Activated T-helper 1 cell treated with Interleukin-2 at 50 U/mL for 16 hours (primary cell): ENCODE results near the gene IDH3B.
"Not testable (repeated sequence)": the region's sequence is repeated elsewhere in the genome, so short reads cannot be mapped to it uniquely, and the experiment has no call there.

Source experiments
- DNase-seq: peaks from one replicate; pipeline ENCODE4 v3.0.0-alpha.2; 2020; ENCODE audit warnings: low read depth

Gene IDH3B

DNA sequence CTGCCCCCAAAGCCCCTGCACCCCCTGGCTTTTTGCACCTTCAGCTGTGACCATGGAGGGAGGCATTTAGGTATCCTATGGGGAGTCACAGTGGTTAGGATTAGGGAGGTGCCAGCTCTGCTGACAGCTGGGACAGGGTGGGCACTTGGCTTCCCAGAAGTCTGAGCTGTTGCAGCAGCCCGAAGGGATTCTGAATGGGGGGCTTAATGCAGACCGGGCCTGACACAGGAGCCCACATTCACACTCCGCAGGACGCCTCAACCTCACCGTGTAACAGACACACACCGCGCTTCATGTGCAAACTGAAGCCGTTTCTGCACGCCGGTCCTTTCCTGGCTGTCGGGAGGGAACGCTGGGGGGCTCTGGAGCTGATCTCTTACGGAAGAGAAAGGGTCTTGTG is 30.5 kb upstream of the IDH3B start:
- DNase-seq = no peak

DNA sequence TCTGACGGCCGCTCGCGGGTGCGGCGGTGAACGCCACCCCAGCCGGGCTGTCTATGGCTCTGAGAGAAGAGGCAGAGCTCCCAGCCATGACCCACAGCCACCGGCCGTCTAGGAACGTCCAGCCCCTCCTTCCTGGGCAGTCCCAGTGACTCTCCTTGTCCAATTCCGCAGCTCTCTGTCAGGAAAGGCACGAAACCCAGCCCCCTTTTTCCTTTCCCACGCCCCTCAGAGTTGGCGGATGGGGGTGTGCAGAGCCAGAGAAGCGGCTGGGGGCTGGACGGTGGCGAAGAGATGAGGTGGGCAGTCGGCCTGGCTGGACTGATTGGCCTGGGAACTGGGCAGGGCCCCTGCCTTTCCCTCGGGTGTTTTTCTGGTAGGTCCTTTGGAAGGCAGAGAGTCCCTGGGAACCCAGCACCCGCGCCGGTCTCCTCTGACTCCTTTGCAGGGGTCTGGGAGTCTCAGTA is 30.0 kb upstream of the IDH3B start:
- DNase-seq = no peak

DNA sequence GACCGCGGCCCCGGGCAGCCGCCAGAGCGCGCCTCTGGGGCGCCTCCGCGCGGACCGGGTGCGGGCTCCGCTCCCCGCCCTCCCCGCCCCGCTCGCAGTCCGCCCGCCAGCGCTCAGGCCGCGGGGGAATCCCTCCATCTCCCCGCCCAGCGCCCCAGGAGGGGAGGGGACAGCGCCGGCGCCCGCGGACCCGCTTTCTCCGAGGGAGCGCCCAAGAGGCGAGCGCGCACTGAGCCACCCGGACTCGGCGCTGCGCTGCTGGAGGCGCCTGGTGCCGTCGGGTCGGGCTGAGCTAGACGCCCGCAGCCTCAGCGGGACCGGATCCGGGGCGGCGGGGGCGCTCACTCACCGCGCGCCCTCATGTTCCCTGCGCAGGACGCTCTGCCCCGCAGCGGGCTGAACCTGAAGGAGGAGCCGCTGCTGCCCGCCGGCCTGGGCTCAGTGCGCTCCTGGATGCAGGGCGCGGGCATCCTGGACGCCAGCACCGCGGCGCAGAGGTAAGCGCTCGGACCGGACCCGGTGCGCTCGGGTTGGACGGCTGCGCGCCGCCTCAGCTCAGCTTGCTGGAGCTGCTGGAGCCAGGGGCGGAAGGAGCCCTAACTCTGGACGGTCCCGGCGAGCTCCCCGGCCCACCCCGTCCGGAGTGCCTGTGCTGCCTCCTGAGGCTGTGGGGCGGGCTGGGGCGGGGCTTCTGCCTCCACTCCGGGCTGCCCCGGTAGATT is 29.4 kb upstream of the IDH3B start:
- DNase-seq = peak; percentile 24

- no peak for DNase-seq
These were observed 28.9 kb upstream of the IDH3B start for GRCh38 chr20:2692886-2693285.

GRCh38 chr20:2692036-2692885 is 28.2 kb upstream of the IDH3B start, which contains the start of gene EBF4:
Gene EBF4 (plus strand): TSS chr20:2692780. CDS start chr20:2693646, 866 bp downstream.
- no peak for DNase-seq

DNA sequence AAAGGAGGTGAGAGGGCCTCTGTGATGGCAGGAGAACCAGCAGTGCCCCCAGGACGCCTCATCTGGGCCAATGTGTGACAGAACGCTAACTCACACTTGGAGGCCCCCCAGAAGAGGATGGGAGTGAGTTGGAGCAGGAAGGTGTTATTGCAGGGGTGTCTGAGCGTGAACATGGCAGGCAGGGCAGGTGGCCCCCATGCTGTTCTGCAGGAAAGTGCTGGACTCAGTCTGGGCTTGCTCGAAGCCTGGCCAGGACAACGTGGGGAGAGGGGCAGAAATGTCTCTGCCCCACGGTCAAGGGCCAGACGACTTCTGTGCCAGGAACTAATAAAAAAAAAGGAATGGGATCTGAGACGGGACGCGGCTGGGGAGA is 27.6 kb upstream of the IDH3B start:
- DNase-seq = no peak

GRCh38 chr20:2691127-2691526 is 27.1 kb upstream of the IDH3B start:
- no peak for DNase-seq

- DNase-seq = no peak
These were observed 26.7 kb upstream of the IDH3B start for GRCh38 chr20:2690718-2691117.

- no peak for DNase-seq
These were observed 26.2 kb upstream of the IDH3B start for GRCh38 chr20:2690213-2690612.

DNA sequence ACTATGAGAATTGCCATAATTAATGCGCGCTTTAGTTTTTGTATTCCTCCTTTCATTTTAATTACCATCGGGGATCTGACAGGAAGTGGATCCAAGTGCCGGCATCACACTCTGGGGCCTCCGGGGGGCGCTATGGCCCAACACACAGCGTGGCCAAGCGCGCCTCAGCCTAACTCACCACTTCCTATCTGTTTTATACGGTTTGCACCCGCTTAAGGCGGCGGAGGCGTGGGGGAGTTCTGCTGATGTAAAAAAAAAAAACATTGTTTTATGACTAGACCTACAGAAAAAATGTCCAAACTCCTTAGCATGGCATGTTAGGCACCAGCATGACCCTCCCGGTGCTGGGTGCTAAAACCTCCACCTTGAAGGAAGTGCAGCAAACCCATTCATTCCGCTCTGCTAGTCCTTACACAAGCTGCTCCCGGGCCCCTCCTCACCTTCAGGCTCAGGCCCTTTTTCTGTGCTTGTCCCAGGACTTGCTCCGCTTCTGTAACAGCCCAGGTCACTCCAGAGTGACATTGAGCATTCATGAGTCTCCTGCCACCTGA is 24.1 kb upstream of the IDH3B start:
- peak; percentile 62 for DNase-seq

- DNase-seq = no peak
These were observed 23.5 kb upstream of the IDH3B start for GRCh38 chr20:2687514-2687913.

- not testable (repeated sequence) for DNase-seq
These were observed 20.8 kb upstream of the IDH3B start for GRCh38 chr20:2684817-2685216.

DNA sequence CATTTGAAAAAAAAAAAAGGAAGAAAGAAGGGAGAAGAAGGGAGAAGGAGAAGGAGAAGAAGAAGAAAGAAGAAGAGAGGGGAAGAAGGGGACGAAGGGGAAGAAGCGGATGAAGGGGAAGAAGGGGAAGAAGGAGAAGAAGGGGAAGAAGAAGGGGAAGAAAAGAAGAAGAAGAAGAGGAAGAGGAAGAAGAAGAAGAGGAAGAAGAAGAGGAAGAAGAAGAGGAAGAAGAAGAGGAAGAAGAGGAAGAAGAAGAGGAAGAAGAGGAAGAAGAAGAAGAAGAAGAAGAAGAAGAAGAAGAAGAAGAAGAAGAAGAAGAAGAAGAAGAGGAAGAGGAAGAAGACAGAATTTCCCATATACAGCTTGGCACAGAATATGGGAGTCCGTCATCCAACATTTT is 18.0 kb upstream of the IDH3B start:
- DNase-seq = not testable (repeated sequence)

DNA sequence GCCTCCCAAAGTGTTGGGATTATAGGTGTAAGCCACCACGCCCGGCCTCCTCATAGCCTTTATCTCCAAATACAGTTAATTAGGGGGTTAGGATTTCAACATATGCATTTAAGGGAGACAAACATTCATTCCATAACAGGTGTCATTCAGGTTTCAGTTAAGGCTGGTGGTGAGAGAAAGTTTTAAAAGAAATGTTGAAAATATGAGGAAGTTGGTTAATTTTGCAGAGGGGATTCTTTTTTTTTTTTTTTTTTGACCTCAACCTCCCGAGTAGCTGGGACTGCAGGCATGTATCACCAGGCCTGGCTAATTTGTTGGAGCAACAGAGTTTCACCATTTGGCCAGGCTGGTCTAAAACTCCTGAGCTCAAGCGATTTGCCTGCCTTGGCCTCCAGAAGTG is 16.0 kb upstream of the IDH3B start:
- no peak for DNase-seq

GRCh38 chr20:2673453-2673852 is 9.4 kb upstream of the IDH3B start:
- no peak for DNase-seq

- no peak for DNase-seq
These were observed 8.4 kb upstream of the IDH3B start for GRCh38 chr20:2672446-2672845.

GRCh38 chr20:2671977-2672376 is 8.0 kb upstream of the IDH3B start:
- DNase-seq = no peak

DNA sequence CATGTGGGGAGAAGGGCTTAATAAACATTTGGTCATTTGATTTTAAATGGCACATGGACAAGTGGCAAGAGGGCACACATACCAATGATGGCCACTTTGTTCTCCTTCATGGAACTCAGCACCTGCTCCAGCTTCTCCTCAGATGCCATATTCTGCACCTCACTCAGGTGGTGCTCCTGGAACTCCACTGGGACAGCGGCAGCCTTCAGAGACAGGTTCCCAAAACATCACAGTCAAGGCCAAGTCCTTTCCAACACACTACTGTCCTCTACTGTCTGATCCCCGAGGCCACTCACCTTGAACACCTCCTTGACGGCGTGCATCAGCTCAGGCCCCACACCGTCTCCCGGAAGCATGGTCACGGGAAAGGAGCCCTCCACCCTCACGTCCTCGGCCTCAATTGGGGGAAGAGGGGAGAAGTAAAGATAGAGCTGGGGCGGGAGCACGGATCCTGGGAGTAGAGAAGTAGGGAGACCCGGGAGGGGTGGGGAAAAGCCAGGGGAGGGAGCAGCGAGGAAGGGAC is 591 bp downstream of the IDH3B start:
- no peak for DNase-seq

DNA sequence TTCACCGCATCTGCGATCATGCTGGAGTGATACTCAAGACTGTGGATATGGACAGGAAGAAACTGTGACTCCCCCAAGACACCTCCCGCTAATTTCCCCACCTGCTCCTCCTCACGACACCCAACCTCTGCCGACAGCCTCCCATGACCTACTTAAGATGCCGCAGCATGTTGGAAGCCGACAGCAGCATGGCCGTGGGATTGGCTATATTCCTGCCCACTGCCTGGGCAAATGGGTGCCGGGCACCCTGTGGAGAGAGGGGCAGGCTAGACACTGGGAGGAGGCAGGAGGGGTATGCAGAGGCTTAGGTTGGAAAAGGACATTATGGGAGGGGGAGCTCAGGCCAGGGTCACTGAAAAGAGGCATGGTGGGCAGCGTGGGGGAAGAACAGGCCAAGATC is 4.5 kb downstream of the IDH3B start:
- DNase-seq = no peak

DNA sequence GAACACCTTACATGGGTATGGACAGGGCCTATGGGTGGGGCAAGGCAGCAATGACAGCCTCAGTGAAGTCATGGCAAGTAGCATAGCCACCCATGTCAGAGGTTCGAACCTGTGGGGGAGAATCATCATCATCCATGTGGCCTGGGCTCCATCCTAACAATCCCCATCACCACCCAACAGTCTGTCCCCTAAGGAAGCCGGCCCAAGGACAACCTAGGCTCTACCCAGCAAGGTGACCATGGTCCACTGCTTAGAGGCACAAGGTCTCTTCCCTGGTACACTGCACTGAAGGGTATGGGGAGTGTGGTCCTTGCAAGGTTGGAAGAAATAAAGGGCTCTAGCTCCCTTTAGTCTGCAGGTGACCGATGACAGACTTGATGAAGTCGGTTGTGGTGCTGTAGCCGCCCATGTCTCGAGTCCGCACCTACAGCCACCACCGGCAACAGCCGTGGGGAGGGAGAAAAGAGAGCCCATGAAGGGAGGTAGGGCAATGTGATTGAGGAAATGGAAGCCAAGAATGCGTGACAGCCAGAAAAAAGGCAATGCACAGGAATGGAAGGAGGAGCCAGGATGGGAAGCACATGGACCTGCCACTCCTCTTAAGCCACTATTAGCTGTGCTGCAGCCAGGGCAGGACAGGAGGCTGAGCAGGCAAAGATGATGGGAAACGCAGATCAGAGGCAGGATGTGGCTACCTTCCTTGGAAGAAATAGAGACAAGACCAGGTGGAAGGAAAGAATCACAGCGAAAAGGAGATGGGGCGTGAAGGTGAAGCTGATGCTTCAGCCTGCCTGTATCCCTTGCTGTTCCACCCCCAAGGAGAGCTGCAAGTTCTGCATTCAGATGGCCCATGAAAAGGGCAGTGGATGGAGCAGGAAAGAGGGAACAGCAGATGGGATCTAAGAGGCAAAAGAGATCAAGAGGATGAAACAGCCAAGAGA is 5.3 kb downstream of the IDH3B start:
- no peak for DNase-seq

- DNase-seq = no peak
These were observed 6.3 kb downstream of the IDH3B start for GRCh38 chr20:2657674-2658073.

- DNase-seq = no peak
These were observed 6.8 kb downstream of the IDH3B start for GRCh38 chr20:2657241-2657640.
